Stimulated activated naive CD4-positive, alpha-beta T cell (primary cell): ENCODE data around the gene STIM2.
"Not testable (repeated sequence)": the region's sequence is repeated elsewhere in the genome, so short reads cannot be mapped to it uniquely, and the experiment has no call there.

ENCODE experiments used
- DNase-seq, 6 experiments: peaks; one replicate each; lab custom pipeline; 2025; lab: John Stamatoyannopoulos, UW

Gene STIM2

GRCh38 chr4:26860157-26860921 lies at the start of gene STIM2:
Gene STIM2 (plus strand): TSS chr4:26860841.
- peak; percentile 96 to 99 (median 96) for DNase-seq

GRCh38 chr4:26811571-26811970 lies 49.1 kb upstream of the STIM2 start:
- not testable (repeated sequence) for DNase-seq

- DNase-seq: peak in 1 of 6 experiments; percentile 15
Measured at GRCh38 chr4:26812049-26812714, 48.5 kb upstream of the STIM2 start.

GRCh38 chr4:26813698-26814097 lies 46.9 kb upstream of the STIM2 start:
- DNase-seq: no peak

GRCh38 chr4:26815199-26815598 lies 45.4 kb upstream of the STIM2 start:
- no peak for DNase-seq

- DNase-seq: no peak
Measured at GRCh38 chr4:26815706-26816105, 44.9 kb upstream of the STIM2 start.

GRCh38 chr4:26819026-26819425 lies 41.6 kb upstream of the STIM2 start:
- DNase-seq: no peak

- DNase-seq: no peak
Measured at GRCh38 chr4:26819478-26820095, 41.1 kb upstream of the STIM2 start.

GRCh38 chr4:26820346-26820745 lies 40.3 kb upstream of the STIM2 start:
- DNase-seq: no peak

- no peak for DNase-seq
Measured at GRCh38 chr4:26821031-26821430, 39.6 kb upstream of the STIM2 start.

GRCh38 chr4:26821677-26822503 lies 38.8 kb upstream of the STIM2 start:
- no peak for DNase-seq

- peak in 1 of 6 experiments; percentile 4 for DNase-seq
Measured at GRCh38 chr4:26822546-26822945, 38.1 kb upstream of the STIM2 start.

GRCh38 chr4:26822974-26823373 lies 37.7 kb upstream of the STIM2 start:
- DNase-seq: not testable (repeated sequence)

GRCh38 chr4:26823583-26823982 lies 37.1 kb upstream of the STIM2 start:
- DNase-seq: no peak

- DNase-seq: no peak
Measured at GRCh38 chr4:26824667-26825066, 36.0 kb upstream of the STIM2 start.

GRCh38 chr4:26826721-26827120 lies 33.9 kb upstream of the STIM2 start:
- DNase-seq: no peak

- not testable (repeated sequence) for DNase-seq
Measured at GRCh38 chr4:26827336-26827735, 33.3 kb upstream of the STIM2 start.

- no peak for DNase-seq
Measured at GRCh38 chr4:26827798-26828197, 32.8 kb upstream of the STIM2 start.

- DNase-seq: no peak
Measured at GRCh38 chr4:26829018-26829417, 31.6 kb upstream of the STIM2 start.

GRCh38 chr4:26830033-26830432 lies 30.6 kb upstream of the STIM2 start:
- no peak for DNase-seq

- DNase-seq: no peak
Measured at GRCh38 chr4:26830701-26831100, 29.9 kb upstream of the STIM2 start.

- DNase-seq: no peak
Measured at GRCh38 chr4:26836539-26836938, 24.1 kb upstream of the STIM2 start.
